OCI-LY3 (cell line): ENCODE results near the gene SLC35A5.

Source experiments
- CTCF ChIP-seq: fragments of 200-600, 300-600 bp; sonication (generic); IDR thresholded peaks from 2 replicates; pipeline ENCODE4 v1.5.1; 2014; ENCODE audit warnings: antibody characterized with exemption, low read length, low read depth
- EZH2phosphoT487 ChIP-seq: fragments of 200-600 bp; shearing (Covaris generic); IDR thresholded peaks from 2 replicates; pipeline ENCODE4 v1.6.1; 2018; ENCODE audit warnings: antibody characterized with exemption, mixed run types, low read depth

- TF ChIP-seq EZH2phosphoT487 (no peak), CTCF (no peak)
These were observed 71.9 kb downstream of the SLC35A5 start for GRCh38 chr3:112633757-112634156.
